GM18526 (cell line): ENCODE data around the gene ARL6IP5.

ENCODE experiments used
- POLR2A ChIP-seq: IDR thresholded peaks from 3 replicates; pipeline ENCODE4 v1.6.1; 2011; ENCODE audit not compliant: insufficient read length; ENCODE audit errors: extremely low read depth

ARL6IP5 gene

GRCh38 chr3:69097407-69098086, 12.8 kb downstream of the ARL6IP5 start:
- no peak for TF ChIP-seq POLR2A

- no peak for TF ChIP-seq POLR2A
Measured at GRCh38 chr3:69099576-69099975, 14.8 kb downstream of the ARL6IP5 start.

- TF ChIP-seq POLR2A: no peak
Measured at GRCh38 chr3:69102384-69102783, 17.6 kb downstream of the ARL6IP5 start.

- no peak for TF ChIP-seq POLR2A
Measured at GRCh38 chr3:69103123-69103522, 18.4 kb downstream of the ARL6IP5 start.

- TF ChIP-seq POLR2A: no peak
Measured at GRCh38 chr3:69104586-69104985, 19.8 kb downstream of the ARL6IP5 start.

GRCh38 chr3:69105320-69105719, 20.6 kb downstream of the ARL6IP5 start:
- no peak for TF ChIP-seq POLR2A

GRCh38 chr3:69107841-69108240, 23.1 kb downstream of the ARL6IP5 start:
- TF ChIP-seq POLR2A: no peak

GRCh38 chr3:69108811-69109210, 24.1 kb downstream of the ARL6IP5 start:
- no peak for TF ChIP-seq POLR2A

GRCh38 chr3:69110941-69111546, 26.3 kb downstream of the ARL6IP5 start:
- no peak for TF ChIP-seq POLR2A

GRCh38 chr3:69113536-69113935, 28.8 kb downstream of the ARL6IP5 start:
- no peak for TF ChIP-seq POLR2A

- no peak for TF ChIP-seq POLR2A
Measured at GRCh38 chr3:69115731-69116130, 31.0 kb downstream of the ARL6IP5 start.

GRCh38 chr3:69116162-69116561, 31.4 kb downstream of the ARL6IP5 start:
- TF ChIP-seq POLR2A: no peak

- no peak for TF ChIP-seq POLR2A
Measured at GRCh38 chr3:69116897-69117296, 32.2 kb downstream of the ARL6IP5 start.

- no peak for TF ChIP-seq POLR2A
Measured at GRCh38 chr3:69118555-69118954, 33.8 kb downstream of the ARL6IP5 start.

- TF ChIP-seq POLR2A: no peak
Measured at GRCh38 chr3:69119138-69119537, 34.4 kb downstream of the ARL6IP5 start.

GRCh38 chr3:69119681-69120080, 34.9 kb downstream of the ARL6IP5 start:
- TF ChIP-seq POLR2A: no peak
